HG02981 (cell line): ENCODE results near the gene PCMT1.
"Not testable (repeated sequence)": the region's sequence is repeated elsewhere in the genome, so short reads cannot be mapped to it uniquely, and the experiment has no call there.

Source experiments
- ATAC-seq: cut with Tn5 transposase; IDR thresholded peaks from one replicate; pipeline ENCODE4 v1.9.1; 2021; ENCODE audit warnings: mild to moderate bottlenecking, moderate library complexity; ENCODE audit not compliant: unreplicated experiment

PCMT1 gene

GRCh38 chr6:149749082-149749593 lies 403 bp upstream of the PCMT1 start:
- ATAC-seq, result not testable (repeated sequence)

- ATAC-seq, result peak; percentile 29
Observed at GRCh38 chr6:149750136-149750609, 632 bp downstream of the PCMT1 start.

- ATAC-seq, result no peak
Observed at GRCh38 chr6:149751239-149751638, 1.7 kb downstream of the PCMT1 start.

- ATAC-seq, result not testable (repeated sequence)
Observed at GRCh38 chr6:149751920-149752319, 2.4 kb downstream of the PCMT1 start.

GRCh38 chr6:149752600-149753373 lies 3.2 kb downstream of the PCMT1 start:
- no peak for ATAC-seq

GRCh38 chr6:149753374-149753637 lies 3.8 kb downstream of the PCMT1 start:
- not testable (repeated sequence) for ATAC-seq

- ATAC-seq, result no peak
Observed at GRCh38 chr6:149754548-149754947, 5.0 kb downstream of the PCMT1 start.

- ATAC-seq, result peak; percentile 83
Observed at GRCh38 chr6:149755300-149756260, 6.0 kb downstream of the PCMT1 start.

GRCh38 chr6:149756261-149756636 lies 6.7 kb downstream of the PCMT1 start:
- no peak for ATAC-seq

GRCh38 chr6:149761438-149761837 lies 11.9 kb downstream of the PCMT1 start:
- peak; percentile 99 for ATAC-seq

- ATAC-seq, result no peak
Observed at GRCh38 chr6:149763866-149764265, 14.3 kb downstream of the PCMT1 start.

- ATAC-seq, result no peak
Observed at GRCh38 chr6:149766156-149766769, 16.7 kb downstream of the PCMT1 start.

GRCh38 chr6:149769676-149770075 lies 20.1 kb downstream of the PCMT1 start:
- ATAC-seq, result no peak

GRCh38 chr6:149771185-149771584 lies 21.6 kb downstream of the PCMT1 start:
- no peak for ATAC-seq

- ATAC-seq, result no peak
Observed at GRCh38 chr6:149771925-149772324, 22.4 kb downstream of the PCMT1 start.

GRCh38 chr6:149777624-149778023 lies 28.1 kb downstream of the PCMT1 start:
- ATAC-seq, result no peak

GRCh38 chr6:149779644-149779963 lies 30.1 kb downstream of the PCMT1 start:
- ATAC-seq, result no peak

GRCh38 chr6:149781715-149782114 lies 32.2 kb downstream of the PCMT1 start:
- ATAC-seq, result no peak

GRCh38 chr6:149782337-149782736 lies 32.8 kb downstream of the PCMT1 start:
- no peak for ATAC-seq

- no peak for ATAC-seq
Observed at GRCh38 chr6:149783551-149783950, 34.0 kb downstream of the PCMT1 start.

- ATAC-seq, result no peak
Observed at GRCh38 chr6:149806127-149806526, 56.6 kb downstream of the PCMT1 start.
